ENCODE results near the gene LRP2BP.

The LRP2BP gene

DNA sequence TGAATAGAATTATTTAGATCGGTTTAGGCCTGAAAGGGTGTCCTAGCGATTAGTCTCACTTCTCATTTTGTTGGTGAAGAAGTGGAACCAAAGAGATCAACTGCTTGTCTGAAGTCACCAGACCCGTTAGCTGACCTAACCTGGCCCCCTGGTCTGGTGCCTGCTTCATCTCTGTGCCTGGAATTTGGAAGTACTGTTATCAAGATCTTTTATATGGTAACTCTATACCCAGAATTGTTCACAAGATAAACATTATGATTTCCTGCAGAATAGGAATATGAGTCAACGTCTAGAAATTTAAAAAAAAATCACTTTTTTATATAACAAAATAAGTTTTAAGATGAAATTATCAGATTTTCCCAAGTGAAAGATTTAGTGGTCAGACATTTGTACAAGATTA is 37.2 kb downstream of the LRP2BP start:
- ATAC-seq = peak; percentile 55
- no peak overlapping the region for H3K27ac Mint-ChIP-seq
- H3K4me3 Mint-ChIP-seq = no peak overlapping the region
- no peaks in the 10 kb centered on the region for H3K9me3 Mint-ChIP-seq
- peaks cover 40% of the 10 kb centered on the region for H3K36me3 Mint-ChIP-seq
- no peaks in the 10 kb centered on the region for H3K27me3 Mint-ChIP-seq
- no peaks in the 10 kb centered on the region for H3K4me1 Mint-ChIP-seq

- H3K9me3 Mint-ChIP-seq = no peaks in the 10 kb centered on the region
- peaks cover 1% of the 10 kb centered on the region for H3K4me1 Mint-ChIP-seq
- peaks cover 42% of the 10 kb centered on the region for H3K36me3 Mint-ChIP-seq
- no peak overlapping the region for H3K27ac Mint-ChIP-seq
- H3K4me3 Mint-ChIP-seq = no peak overlapping the region
- no peaks in the 10 kb centered on the region for H3K27me3 Mint-ChIP-seq
- ATAC-seq = no peak
Observed at GRCh38 chr4:185357733-185358440, 37.8 kb downstream of the LRP2BP start.

GRCh38 chr4:185357211-185357610 is 38.5 kb downstream of the LRP2BP start:
- peaks cover 8% of the 10 kb centered on the region for H3K4me1 Mint-ChIP-seq
- no peak overlapping the region for H3K4me3 Mint-ChIP-seq
- no peaks in the 10 kb centered on the region for H3K27me3 Mint-ChIP-seq
- no peak overlapping the region for H3K27ac Mint-ChIP-seq
- H3K36me3 Mint-ChIP-seq = peaks cover 46% of the 10 kb centered on the region
- H3K9me3 Mint-ChIP-seq = no peaks in the 10 kb centered on the region
- no peak for ATAC-seq

DNA sequence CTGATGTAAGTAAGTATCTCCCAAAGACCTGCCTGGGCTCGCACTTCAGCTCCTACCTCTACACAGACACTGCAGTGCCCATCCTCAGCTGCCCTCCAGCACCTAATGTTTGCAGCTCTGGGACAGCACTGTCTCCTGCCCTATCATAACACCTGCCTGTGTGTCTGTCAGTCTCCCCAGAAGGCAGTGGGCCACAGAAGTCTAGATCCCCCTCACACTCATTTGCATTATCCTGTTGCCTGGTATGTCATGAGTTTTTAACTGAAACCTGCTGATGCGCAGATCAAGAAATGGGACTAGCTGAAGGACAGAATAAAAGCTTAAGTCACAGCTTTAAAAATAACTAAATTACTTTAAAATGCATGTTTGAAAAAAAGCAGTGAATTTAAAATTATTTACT is 43.0 kb downstream of the LRP2BP start:
- Mint-ChIP-seq H3K27me3 (no peaks in the 10 kb centered on the region), H3K4me1 (peaks cover 28% of the 10 kb centered on the region), H3K36me3 (peaks cover 82% of the 10 kb centered on the region), H3K4me3 (no peak overlapping the region), H3K9me3 (no peaks in the 10 kb centered on the region), H3K27ac (peak overlapping the region; percentile 25)
- no peak for ATAC-seq

DNA sequence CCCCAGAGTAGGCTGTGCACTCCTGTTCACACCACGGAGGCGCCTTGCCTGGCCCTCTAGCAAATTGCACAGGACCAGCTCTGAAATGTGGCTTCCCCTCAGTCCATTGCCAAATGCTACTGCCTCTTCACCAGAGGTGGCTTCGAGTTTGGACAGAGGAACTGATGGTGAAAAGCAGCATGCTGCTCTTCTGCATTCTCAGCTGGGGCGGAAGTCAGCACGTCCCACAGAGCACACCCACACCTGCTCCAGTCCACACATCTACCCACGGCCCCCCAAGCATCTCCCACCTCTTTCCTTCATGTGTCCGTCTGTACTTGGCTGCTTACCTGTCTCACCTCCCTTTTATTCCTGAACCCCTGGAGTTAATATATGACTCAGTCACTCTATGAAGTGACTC is 43.5 kb downstream of the LRP2BP start:
- Mint-ChIP-seq H3K9me3 (no peaks in the 10 kb centered on the region), H3K36me3 (peaks cover 84% of the 10 kb centered on the region), H3K4me3 (no peak overlapping the region), H3K27ac (peak overlapping the region; percentile 25), H3K27me3 (no peaks in the 10 kb centered on the region), H3K4me1 (peaks cover 28% of the 10 kb centered on the region)
- no peak for ATAC-seq

GRCh38 chr4:185351691-185352090 is 44.0 kb downstream of the LRP2BP start:
- no peaks in the 10 kb centered on the region for H3K27me3 Mint-ChIP-seq
- no peak overlapping the region for H3K27ac Mint-ChIP-seq
- no peaks in the 10 kb centered on the region for H3K9me3 Mint-ChIP-seq
- H3K36me3 Mint-ChIP-seq = peaks cover 89% of the 10 kb centered on the region
- no peak overlapping the region for H3K4me3 Mint-ChIP-seq
- no peak for ATAC-seq
- peaks cover 28% of the 10 kb centered on the region for H3K4me1 Mint-ChIP-seq

DNA sequence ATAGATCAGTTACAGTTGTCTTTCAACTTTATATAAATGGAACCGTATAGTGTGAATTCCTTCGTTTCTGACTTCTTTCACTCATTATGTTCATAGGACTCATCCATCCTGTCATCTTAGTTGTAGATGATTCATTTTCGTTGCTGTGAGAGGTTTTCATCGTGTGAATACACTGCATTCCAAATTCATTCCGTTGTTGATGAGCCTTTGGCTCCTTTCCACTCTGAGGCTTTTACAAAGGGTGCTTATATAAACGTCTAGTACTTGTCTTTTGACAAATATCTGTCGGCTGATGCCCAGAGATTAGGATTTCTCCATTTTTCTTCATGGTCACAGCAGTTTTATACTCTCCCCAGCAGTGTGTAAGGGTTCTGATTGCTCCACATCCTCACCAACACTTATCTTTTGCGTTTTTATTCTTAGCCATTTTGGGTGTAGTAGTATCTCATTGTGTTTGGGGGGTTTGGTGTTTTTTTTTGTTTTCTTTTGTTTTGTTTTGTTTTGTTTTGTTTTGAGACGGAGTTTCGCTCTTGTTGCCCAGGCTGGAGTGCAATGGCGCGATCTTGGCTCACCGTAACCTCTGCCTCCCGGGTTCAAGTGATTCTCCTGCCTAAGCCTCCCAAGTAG is 48.6 kb downstream of the LRP2BP start:
- Mint-ChIP-seq H3K9me3 (no peaks in the 10 kb centered on the region), H3K4me3 (no peak overlapping the region), H3K27ac (no peak overlapping the region), H3K27me3 (no peaks in the 10 kb centered on the region), H3K4me1 (peaks cover 48% of the 10 kb centered on the region), H3K36me3 (peaks cover 60% of the 10 kb centered on the region)
- ATAC-seq = no peak

DNA sequence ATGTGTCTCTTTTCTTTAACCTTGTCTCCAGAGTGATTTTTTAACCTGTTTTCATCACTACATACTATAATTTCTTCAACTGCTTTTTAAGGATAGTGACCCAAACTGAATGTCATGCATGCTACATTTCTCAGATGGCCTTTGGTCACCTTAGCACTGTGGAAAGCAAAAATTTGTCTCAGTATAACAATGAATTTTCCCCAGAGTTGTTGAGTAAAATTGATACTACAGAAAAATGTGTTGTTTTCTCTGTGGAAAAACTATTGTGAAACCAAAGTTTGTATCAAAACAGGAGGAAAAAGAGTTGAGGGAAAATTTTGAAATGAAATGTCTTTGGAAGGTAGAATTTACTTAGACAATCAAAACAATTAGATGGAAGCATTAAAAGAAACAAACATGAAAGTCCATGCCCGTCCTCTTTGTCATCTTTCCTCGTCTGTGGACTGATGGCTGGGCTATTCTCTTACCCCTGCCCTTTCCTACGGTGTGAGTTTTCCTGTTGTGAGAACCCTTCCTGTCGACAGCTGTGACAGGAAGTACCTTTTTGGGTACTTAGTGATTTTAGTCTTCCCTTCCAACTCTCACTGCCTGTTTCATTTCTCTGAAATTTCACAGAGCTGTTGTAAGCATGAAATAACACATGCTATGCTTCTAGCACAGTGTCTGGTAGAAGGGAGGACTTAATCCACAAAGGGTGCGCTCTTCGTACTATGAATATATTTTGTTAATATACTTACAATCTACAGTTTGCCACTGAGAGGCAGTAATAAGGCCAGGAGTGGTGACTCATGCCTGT is 50.8 kb downstream of the LRP2BP start:
- Mint-ChIP-seq H3K9me3 (no peaks in the 10 kb centered on the region), H3K27me3 (no peaks in the 10 kb centered on the region), H3K4me3 (no peak overlapping the region), H3K36me3 (peaks cover 54% of the 10 kb centered on the region), H3K27ac (peak overlapping the region; percentile 47), H3K4me1 (peaks cover 51% of the 10 kb centered on the region)
- peak; percentile 73 for ATAC-seq

GRCh38 chr4:185343726-185344581 is 51.8 kb downstream of the LRP2BP start:
- H3K36me3 Mint-ChIP-seq = peaks cover 54% of the 10 kb centered on the region
- peak overlapping the region; percentile 47 for H3K27ac Mint-ChIP-seq
- no peak overlapping the region for H3K4me3 Mint-ChIP-seq
- no peak for ATAC-seq
- H3K9me3 Mint-ChIP-seq = no peaks in the 10 kb centered on the region
- no peaks in the 10 kb centered on the region for H3K27me3 Mint-ChIP-seq
- peaks cover 61% of the 10 kb centered on the region for H3K4me1 Mint-ChIP-seq

DNA sequence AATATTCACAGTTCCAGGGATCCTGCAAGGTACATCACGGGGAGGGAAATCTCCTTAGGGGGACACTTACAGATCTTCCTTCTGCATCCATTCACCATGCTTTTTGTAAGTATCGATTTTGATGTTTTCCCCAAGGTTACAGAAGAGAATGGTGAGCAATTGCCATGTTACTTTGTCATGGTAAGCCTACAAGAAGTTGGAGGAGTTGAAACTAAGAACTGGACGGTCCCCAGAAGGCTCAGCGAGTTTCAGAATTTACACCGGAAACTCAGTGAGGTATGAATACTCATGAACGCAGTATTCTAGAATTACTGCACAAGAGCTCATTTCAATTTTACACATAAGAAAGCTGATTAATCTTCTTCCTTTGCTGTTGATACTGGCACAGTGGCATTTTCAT is 53.9 kb downstream of the LRP2BP start:
- peaks cover 71% of the 10 kb centered on the region for H3K4me1 Mint-ChIP-seq
- peak; percentile 81 for ATAC-seq
- H3K36me3 Mint-ChIP-seq = peaks cover 58% of the 10 kb centered on the region
- no peaks in the 10 kb centered on the region for H3K9me3 Mint-ChIP-seq
- H3K4me3 Mint-ChIP-seq = no peak overlapping the region
- no peaks in the 10 kb centered on the region for H3K27me3 Mint-ChIP-seq
- H3K27ac Mint-ChIP-seq = peak overlapping the region; percentile 34

- Mint-ChIP-seq H3K27me3 (no peaks in the 10 kb centered on the region), H3K27ac (peak overlapping the region; percentile 34), H3K9me3 (no peaks in the 10 kb centered on the region), H3K36me3 (peaks cover 59% of the 10 kb centered on the region), H3K4me3 (no peak overlapping the region), H3K4me1 (peaks cover 76% of the 10 kb centered on the region)
- no peak for ATAC-seq
Observed at GRCh38 chr4:185341377-185341776, 54.3 kb downstream of the LRP2BP start.

DNA sequence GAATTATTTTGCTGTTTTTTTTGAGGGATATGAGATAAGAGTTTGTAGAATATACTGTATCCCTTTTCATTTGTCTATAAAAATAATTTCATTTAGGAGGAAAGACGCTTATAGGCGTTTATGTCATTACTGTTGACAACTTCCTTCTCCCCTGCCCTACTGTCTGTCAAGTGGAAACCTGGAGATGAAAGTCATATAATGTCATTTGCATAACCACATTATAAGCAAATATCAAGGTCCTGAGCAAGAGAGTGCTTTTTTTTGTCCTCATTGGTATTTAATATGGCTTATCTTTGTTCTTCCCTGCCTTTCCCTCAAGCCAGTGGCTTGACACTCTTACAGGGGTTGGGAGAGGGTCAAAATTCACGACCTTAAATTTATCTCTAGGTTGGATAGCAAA is 55.8 kb downstream of the LRP2BP start:
- no peak for ATAC-seq
- Mint-ChIP-seq H3K4me1 (peaks cover 71% of the 10 kb centered on the region), H3K4me3 (no peak overlapping the region)

GRCh38 chr4:185335579-185335978 is 60.1 kb downstream of the LRP2BP start:
- H3K9me3 Mint-ChIP-seq = no peaks in the 10 kb centered on the region
- H3K27me3 Mint-ChIP-seq = no peaks in the 10 kb centered on the region
- ATAC-seq = no peak
- H3K4me1 Mint-ChIP-seq = peaks cover 44% of the 10 kb centered on the region
- peaks cover 80% of the 10 kb centered on the region for H3K36me3 Mint-ChIP-seq
- H3K27ac Mint-ChIP-seq = no peak overlapping the region
- H3K4me3 Mint-ChIP-seq = no peak overlapping the region

More for the DNA sequence above, 55.8 kb downstream of the LRP2BP start:
- Mint-ChIP-seq H3K36me3 (peaks cover 73% of the 10 kb centered on the region), H3K27ac (peak overlapping the region; percentile 58), H3K9me3 (no peaks in the 10 kb centered on the region), H3K27me3 (no peaks in the 10 kb centered on the region)

DNA sequence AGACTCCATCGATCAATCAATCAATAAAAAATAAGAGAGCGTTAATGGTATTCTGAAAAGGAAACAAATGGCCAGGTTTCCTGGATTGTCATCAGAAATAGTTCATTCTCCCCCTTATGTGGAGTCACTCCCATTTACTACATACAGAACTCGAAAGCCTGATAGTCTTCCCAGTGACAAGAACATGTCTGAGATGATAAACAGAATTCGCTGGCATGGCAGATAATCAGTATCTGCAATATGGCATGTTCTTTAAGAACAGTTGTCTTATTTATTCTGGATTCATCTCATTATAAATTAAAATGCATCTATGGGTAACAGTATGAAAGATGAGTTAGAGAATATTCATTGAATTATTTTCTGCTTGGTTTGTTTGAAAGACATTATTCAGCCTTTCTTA is 61.4 kb downstream of the LRP2BP start:
- H3K4me1 Mint-ChIP-seq = peaks cover 43% of the 10 kb centered on the region
- peaks cover 81% of the 10 kb centered on the region for H3K36me3 Mint-ChIP-seq
- no peaks in the 10 kb centered on the region for H3K27me3 Mint-ChIP-seq
- H3K27ac Mint-ChIP-seq = no peak overlapping the region
- no peak for ATAC-seq
- H3K9me3 Mint-ChIP-seq = peaks cover 2% of the 10 kb centered on the region
- H3K4me3 Mint-ChIP-seq = no peak overlapping the region
